GM19239 (cell line): ENCODE measurements around the gene TMEM82.

Experiments used
- DNase-seq: peaks from one replicate; pipeline ENCODE4 v3.0.0; 2011; ENCODE audit warnings: low spot score; ENCODE audit not compliant: insufficient read length
- FAIRE-seq: peaks from 2 replicates; lab custom pipeline; 2011; peaks lifted over from hg19 to GRCh38; lab: Jason Lieb, UNC

TMEM82 gene

DNA sequence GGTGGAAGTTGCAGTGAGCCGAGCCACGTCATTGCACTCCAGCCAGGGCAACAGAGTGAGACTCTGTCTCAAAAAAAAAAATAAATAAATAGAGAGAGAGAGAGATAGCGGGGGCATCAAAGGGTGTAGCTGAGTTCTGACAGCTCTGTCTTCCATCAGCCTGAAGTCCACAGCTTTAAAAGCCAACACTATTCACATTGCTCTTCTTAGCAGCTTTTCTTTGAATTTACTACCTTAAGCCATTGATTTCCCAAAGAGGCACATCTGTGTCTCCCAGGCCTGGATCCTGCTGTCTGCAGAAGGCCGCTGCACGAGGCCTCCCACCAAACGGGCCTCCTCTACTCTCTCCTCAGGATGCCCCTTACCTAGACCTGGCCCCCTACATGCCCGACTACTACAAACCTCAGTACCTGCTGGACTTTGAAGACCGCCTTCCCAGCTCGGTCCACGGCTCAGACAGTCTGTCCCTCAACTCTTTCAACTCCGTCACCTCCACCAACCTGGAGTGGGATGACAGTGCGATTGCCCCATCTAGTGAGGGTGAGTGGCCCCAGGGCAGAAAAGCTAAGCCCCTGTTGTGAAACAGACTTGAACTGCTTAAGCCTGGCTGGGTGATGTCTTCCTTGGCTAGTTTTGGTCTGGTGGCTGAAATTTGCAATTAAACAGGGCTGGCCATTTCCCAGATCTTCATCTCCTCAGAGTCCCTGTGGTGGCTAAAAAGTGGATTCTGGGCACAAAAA lies 22.7 kb upstream of the TMEM82 start:
- no peak for FAIRE-seq
- no peak for DNase-seq

- FAIRE-seq = no peak
Observed at GRCh38 chr1:15720861-15721260, 21.4 kb upstream of the TMEM82 start.

GRCh38 chr1:15722411-15722810 lies 19.9 kb upstream of the TMEM82 start:
- DNase-seq (no peak), FAIRE-seq (no peak)

More at GRCh38 chr1:15720861-15721260, 21.4 kb upstream of the TMEM82 start:
- DNase-seq = no peak

DNA sequence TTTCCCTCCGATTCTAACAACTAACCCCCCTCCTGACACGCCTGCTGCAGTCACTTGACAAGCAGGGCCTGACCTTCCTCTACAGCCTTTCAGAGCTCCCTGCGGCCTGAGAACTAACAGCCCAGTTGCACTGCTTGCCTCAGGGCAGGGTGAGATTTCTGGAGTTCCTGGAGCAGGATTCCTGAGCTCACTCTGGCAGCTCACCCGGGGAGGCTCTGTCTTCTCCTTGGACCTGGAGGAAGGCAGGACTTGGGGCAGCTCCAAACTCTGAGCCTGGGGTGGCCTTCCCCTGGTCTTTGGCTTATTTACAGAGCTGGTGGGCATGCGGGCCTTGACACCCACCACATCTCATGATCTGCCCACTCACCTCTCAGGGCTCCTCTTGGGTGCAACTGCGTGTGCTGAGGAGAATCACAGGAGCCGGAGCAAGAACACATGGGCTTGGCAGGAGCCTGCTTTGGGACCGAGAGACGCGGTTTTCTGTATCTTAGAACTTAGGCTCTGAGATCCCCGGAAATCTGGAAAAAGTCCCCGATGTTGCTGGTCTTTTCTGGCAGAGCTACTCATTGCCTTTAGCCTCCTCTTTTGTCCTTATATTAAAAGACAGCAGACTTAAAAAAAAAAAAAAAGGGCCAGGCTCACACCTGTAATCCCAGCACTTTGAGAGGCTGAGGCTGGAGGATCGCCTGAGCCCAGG lies 19.3 kb upstream of the TMEM82 start:
- FAIRE-seq (no peak), DNase-seq (no peak)

DNA sequence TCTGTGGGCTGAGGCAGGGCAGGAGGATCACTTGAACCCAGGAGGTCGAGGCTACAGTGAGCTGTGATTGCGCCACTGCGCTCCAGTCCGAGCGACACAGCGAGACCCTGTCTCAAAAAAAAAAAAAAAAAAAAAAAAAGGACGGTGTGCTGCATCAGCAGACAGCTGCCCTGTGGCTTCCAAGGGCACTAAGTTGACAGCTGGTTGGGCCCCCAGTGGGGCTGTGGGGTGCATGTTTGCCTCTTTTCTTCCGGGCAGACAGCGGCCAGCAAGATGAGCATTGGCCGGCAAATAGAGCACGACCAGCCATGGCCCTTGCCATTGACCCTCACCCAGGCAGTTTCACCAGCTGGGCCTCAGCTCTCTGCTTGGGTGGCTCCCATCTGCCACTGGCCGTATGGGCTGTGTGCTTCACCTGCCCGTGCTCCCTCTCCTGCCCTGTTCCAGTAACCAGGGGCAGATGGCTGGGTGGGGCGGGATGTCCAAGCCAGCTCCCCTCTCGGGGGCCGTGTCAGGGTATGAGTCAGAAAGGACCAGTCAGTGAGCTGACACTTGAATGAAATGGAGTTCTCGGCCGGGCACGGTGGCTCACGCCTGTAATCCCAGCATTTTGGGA lies 18.6 kb upstream of the TMEM82 start:
- FAIRE-seq (no peak), DNase-seq (no peak)

- FAIRE-seq (no peak), DNase-seq (no peak)
Observed at GRCh38 chr1:15724949-15725880, 17.1 kb upstream of the TMEM82 start.

- DNase-seq = no peak
- FAIRE-seq = no peak
Observed at GRCh38 chr1:15726508-15726907, 15.8 kb upstream of the TMEM82 start.

DNA sequence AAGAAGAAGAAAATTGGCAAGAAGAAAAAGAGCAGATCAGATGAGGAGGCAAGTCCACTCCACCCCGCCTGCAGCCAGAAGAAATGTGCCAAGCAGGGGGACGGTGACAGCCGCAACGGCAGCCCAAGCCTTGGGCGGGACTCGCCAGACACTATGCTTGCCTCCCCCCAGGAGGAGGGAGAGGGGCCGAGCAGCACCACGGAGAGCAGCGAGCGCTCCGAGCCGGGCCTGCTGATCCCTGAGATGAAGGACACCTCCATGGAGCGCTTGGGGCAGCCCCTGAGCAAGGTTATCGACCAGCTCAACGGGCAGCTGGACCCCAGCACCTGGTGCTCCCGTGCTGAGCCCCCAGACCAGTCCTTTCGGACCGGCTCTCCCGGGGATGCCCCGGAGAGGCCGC lies 15.3 kb upstream of the TMEM82 start:
- FAIRE-seq = no peak

GRCh38 chr1:15727424-15727823 lies 14.9 kb upstream of the TMEM82 start:
- FAIRE-seq (no peak), DNase-seq (no peak)

More for the DNA sequence above, 15.3 kb upstream of the TMEM82 start:
- DNase-seq = no peak

DNA sequence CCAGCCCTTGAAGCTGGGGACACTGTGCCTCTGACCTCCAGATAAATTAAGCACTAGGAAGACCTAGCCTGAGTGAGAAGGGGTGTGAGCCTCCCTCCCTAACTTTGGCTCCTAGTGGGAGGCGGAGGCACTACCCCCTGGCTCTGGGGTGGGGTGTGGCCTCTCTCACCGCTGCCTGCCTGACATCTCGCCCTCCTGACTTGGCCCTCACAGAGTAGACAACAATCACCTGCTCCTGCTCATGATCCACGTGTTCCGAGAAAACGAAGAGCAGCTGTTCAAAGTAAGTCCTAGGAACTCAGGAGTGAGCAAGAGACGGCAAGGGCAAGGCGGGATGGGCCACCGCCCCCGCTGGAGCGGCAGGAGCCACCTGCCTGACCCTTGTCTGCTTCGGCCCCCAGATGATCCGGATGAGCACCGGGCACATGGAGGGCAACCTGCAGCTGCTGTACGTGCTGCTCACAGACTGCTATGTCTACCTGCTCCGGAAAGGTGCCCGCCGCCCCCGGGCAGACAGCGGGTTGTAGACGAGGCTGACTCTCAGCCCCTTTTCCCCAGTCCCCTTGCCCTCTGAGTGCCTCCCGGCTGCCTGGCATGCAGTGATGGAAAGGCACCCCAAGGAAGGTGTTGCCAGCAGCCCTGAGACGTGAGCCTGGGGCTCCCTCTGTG lies 14.3 kb upstream of the TMEM82 start:
- FAIRE-seq = no peak
- DNase-seq = no peak

DNA sequence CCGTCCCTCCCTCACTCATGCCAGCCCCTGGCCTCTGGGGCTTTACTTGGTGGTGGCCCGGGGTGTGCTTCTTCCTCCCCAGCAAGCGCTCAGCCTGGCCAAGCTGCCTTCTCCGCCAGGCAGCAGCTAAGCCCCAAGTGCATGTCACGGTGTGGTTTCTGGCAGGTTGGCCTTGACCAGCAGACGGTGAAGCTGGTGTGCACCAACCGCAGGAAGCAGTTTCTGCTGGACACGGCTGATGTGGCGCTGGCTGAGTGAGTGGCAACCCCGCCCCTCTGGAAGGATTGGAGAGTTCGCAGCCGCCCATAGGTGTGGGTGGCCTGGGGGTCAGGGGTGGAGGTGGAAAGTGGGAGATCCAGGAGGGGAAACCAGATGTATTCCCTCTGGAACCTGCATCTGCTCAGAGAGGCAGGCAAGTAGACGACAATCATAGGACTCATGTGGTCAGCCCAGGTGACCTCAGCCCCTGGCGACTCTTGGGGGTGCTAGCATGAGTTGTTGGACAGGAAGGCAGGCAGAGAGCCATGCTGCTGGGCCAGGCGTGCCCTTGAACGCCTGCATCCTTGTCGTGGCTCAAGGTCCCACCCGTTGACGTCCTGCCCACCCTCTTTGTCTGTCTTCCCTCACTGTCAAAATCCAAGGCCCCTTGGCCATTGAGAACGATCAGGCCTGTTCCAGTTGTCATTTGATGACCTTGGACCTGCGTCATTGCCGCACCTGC lies 13.2 kb upstream of the TMEM82 start:
- DNase-seq (no peak), FAIRE-seq (no peak)

DNA sequence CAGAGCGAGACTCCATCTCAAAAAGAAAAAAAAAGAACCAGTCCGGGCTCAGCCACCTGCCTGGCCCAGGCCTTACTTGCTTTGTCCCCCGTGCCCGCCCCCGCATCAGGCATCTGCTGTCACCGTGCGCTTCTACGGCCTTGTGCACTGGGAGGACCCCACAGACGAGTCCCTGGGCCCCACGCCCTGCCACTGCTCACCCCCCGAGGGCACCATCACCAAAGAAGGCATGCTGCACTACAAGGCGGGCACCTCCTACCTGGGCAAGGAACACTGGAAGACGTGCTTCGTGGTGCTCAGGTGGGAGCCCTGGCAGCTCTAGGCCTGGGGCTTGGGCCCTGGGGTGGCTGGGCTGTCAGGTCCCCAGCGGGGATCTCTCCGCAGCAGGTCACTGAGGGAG lies 11.9 kb upstream of the TMEM82 start:
- DNase-seq = no peak
- no peak for FAIRE-seq

- no peak for DNase-seq
- FAIRE-seq = no peak
Observed at GRCh38 chr1:15730936-15731335, 11.4 kb upstream of the TMEM82 start.

GRCh38 chr1:15731735-15732685 lies 10.3 kb upstream of the TMEM82 start:
- no peak for DNase-seq
- FAIRE-seq = no peak

DNA sequence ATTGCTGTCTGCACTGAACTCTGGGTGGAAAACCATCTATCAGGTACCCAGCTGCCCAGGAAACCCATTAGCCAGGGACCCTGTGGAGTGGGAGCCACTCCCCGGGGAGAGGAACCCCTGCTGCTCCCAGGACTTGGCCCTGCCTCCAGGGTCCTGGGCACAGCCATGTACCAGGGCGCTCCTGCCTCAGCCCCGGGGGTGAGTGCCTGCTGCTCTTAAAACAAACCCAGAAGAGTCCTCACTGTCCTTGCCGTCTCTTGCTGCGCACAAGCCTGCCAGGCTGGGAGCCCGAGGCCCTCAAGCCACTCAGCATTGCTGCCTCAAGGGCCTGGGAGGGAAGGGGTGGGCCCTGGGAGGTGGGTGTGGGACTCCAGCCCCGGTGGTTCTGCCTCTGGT lies 9.6 kb upstream of the TMEM82 start:
- FAIRE-seq (no peak), DNase-seq (no peak)

GRCh38 chr1:15733218-15733725 lies 9.0 kb upstream of the TMEM82 start:
- DNase-seq = no peak
- no peak for FAIRE-seq

- DNase-seq (no peak), FAIRE-seq (no peak)
Observed at GRCh38 chr1:15733726-15734226, 8.5 kb upstream of the TMEM82 start.

DNA sequence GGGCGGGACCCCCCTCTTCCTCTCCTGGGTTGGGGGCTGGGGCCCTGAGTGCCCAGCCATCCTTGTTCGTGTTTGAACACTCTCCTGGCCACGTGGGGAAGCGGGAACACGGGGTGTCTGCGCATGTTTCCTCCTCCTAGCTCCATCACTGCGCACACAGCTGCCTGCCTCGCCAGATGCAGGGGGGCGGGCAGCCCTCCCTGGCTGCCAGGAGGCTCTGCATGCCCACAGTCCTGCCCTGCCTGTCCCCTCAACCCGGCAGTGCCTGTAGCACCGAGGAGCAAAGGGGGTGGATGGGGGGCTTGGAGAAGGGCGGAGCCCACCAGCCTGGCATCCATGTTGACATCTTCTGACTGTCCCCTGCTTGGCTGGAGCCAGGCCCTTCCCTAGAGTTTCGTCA lies 8.0 kb upstream of the TMEM82 start:
- DNase-seq (no peak), FAIRE-seq (no peak)
